Activated T-cell treated with anti-CD3 and anti-CD28 coated beads, Interleukin-2, amount 50 U/mL, for 24 hours (primary cell): ENCODE results near the gene NAA25.
"Not testable (repeated sequence)": the region's sequence is repeated elsewhere in the genome, so short reads cannot be mapped to it uniquely, and the experiment has no call there.

Experiments
- DNase-seq: peaks from one replicate; pipeline ENCODE4 v3.0.0-alpha.2; 2020
- H3K27ac Mint-ChIP-seq: 2 replicates; pipeline ENCODE4 v1.8.0; 2020; ENCODE audit warnings: mild to moderate bottlenecking, mixed read lengths
- H3K27me3 Mint-ChIP-seq: 2 replicates; pipeline ENCODE4 v1.8.0; 2020; ENCODE audit warnings: mixed read lengths
- H3K36me3 Mint-ChIP-seq: 2 replicates; pipeline ENCODE4 v1.8.0; 2020; ENCODE audit warnings: low read depth, mixed read lengths
- H3K4me1 Mint-ChIP-seq: 2 replicates; pipeline ENCODE4 v1.8.0; 2020; ENCODE audit warnings: low read depth, mixed read lengths
- H3K4me3 Mint-ChIP-seq: 2 replicates; pipeline ENCODE4 v1.8.0; 2020; ENCODE audit warnings: mild to moderate bottlenecking, moderate library complexity, mixed read lengths
- H3K9me3 Mint-ChIP-seq: 2 replicates; pipeline ENCODE4 v1.8.0; 2020; ENCODE audit warnings: mixed read lengths

NAA25 gene

DNA sequence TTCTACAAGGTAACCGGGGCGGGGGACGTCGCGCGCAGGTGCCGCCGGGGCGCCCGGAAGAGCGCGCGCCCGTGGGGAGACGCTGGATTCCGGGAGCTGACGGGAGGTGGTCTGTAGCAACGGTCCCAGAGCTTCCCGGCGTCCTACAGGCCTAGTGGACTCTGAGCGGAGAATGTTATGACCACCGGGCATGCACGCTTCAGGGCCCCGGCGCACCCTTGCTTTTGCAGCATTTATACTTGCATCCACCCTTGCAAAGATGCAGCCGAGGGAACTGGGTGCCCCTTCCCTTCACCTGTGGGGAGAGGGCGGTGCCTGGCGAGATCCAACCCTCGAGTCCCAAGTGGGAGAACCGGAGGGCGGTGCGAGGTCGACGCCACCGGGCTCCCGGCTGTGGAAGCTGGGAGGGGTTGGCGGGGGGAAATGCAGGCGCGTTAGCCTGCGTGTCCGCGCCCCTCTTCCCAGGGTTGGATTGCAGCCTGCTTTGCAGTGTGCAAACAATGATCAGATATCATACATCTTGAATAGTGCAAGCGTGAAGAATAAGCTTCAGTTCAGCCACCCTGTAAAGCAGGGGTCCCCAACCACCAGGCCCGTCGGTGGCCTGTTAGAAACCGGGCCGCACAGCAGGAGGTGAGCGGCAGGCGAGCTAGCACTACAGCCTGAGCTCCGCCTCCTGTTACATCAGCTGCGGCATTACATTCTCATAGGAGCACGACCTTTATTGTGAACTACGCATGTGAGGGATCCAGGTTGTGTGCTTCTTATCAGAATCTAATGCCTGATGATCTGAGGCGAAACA, 94.8 kb downstream of the NAA25 start:
- peaks cover 78% of the 10 kb centered on the region for H3K36me3 Mint-ChIP-seq
- no peaks in the 10 kb centered on the region for H3K27me3 Mint-ChIP-seq
- peak overlapping the region; percentile 97 for H3K27ac Mint-ChIP-seq
- peak overlapping the region; percentile 89 for H3K4me3 Mint-ChIP-seq
- H3K9me3 Mint-ChIP-seq, result peaks cover 6% of the 10 kb centered on the region
- DNase-seq, result peak; percentile 78
- H3K4me1 Mint-ChIP-seq, result peaks cover 61% of the 10 kb centered on the region

DNA sequence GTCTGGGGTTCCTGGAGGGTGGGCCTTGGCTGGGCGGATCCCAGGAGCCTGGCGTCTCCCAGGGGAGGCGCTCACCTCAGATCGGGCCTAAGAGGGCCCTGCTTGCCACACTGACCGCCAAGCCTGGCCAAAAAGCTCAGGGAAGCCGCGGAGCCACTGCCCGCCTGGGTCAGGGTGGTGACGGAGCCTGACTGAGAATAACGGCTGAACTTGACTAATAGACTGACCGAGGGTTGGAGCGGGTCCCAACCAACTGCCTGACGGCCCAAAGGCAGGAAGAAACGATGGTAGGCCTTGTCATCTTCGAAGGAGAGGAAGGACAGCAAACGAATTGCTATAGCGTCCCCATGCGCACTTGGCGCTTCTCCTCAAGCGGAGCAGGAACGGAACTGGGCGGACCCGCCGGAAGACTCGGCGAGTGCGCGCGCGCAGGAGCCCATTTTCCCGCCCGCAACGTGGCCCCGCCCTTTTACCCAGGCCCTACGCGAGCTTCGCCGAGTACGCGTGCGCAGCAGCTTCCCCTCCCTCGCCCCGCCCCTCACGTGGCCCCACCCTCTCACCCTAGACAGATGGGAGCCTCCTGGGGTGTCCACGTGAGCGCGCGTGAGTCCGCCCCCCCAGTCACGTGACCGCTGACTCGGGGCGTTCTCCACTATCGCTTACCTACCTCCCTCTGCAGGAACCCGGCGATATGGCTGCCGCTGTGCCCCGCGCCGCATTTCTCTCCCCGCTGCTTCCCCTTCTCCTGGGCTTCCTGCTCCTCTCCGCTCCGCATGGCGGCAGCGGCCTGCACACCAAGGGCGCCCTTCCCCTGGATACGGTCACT, 95.6 kb downstream of the NAA25 start, which contains the start of the genes ERP29 and TMEM116:
TSS of gene ERP29 (plus strand) at position 652 of the 826 bp plus-strand sequence. CDS start at position 692, 40 bp downstream.
TSS of gene TMEM116 (minus strand) at position 391 of the 826 bp plus-strand sequence. CDS start 7,895 bp downstream, outside the sequence.
- H3K27me3 Mint-ChIP-seq, result no peaks in the 10 kb centered on the region
- peak; percentile 100 for DNase-seq
- H3K27ac Mint-ChIP-seq, result peak within 1 kb of the TSS; percentile 97
- peaks cover 70% of the 10 kb centered on the region for H3K36me3 Mint-ChIP-seq
- H3K9me3 Mint-ChIP-seq, result peaks cover 6% of the 10 kb centered on the region
- H3K4me1 Mint-ChIP-seq, result peaks cover 53% of the 10 kb centered on the region
- H3K4me3 Mint-ChIP-seq, result peak within 1 kb of the TSS; percentile 89

DNA sequence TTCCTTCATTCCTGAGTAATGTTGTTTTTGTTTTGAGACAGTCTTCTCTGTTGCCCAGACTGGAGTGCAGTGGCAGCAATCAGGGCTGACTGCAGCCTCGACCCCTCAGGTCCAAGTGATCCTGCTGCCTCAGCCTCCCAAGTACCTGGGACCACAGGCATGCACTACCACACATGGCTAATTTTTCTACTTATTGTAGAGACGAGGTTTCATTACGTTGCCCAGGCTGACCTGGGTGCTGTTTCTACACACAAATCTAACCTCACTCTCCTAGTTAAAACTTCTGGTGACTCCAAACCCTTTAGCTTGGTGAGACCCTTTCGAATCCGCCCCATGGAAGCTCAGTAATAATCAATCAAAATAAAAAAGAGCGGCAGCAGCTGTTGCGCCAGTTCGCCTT, 96.9 kb downstream of the NAA25 start:
- Mint-ChIP-seq H3K4me1 (peaks cover 53% of the 10 kb centered on the region), H3K9me3 (peaks cover 6% of the 10 kb centered on the region), H3K27ac (peak overlapping the region; percentile 97), H3K4me3 (peak overlapping the region; percentile 89), H3K36me3 (peaks cover 58% of the 10 kb centered on the region), H3K27me3 (no peaks in the 10 kb centered on the region)
- no peak for DNase-seq

DNA sequence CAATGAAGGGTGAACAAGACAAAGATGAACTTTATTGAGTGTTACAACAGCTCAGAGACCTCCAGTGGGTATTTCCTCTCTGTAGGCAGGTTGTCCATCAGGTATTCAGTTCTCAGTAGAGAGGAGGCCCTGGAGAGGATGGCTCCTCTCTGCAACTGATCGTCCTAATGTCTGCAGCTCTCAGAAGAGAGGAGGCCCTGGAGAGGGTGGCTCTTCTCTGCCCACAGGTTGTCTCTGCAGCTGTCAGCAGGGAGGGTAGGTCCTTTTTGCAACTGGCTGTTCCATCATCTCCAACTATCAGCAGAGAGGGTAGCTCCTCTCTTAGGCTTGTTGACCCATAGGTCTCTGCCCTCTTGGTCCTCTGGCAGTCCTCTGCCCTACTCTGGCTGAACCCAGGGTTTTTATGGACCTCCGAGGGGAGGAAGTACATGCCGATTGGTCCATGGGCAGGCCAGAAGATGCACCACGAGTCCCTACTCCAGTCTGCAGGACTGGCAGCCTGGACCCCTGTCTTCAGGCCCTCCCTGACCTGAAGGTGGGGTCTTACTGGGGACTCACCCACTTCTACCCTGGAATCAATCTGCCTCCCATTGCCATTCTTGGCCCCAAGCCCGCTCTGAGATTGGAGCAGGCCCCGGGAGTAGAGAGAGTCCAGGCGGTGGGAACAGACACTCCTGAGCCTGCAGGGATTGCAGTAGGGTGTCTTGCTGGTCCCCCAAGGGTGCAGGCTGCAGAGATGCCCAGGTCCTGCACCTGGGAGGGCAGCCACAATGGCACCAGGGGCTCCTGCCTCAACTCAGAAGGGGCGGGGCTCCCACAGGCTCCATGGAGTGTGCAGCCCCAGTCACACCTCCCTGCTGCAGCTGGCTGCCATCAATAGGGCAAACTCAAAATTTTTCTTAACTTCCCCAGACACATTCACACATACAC, 97.9 kb downstream of the NAA25 start:
- no peak for DNase-seq
- Mint-ChIP-seq H3K36me3 (peaks cover 47% of the 10 kb centered on the region), H3K27ac (peak overlapping the region; percentile 97), H3K27me3 (no peaks in the 10 kb centered on the region), H3K4me3 (peak overlapping the region; percentile 89), H3K9me3 (peaks cover under 1% of the 10 kb centered on the region), H3K4me1 (peaks cover 54% of the 10 kb centered on the region)

DNA sequence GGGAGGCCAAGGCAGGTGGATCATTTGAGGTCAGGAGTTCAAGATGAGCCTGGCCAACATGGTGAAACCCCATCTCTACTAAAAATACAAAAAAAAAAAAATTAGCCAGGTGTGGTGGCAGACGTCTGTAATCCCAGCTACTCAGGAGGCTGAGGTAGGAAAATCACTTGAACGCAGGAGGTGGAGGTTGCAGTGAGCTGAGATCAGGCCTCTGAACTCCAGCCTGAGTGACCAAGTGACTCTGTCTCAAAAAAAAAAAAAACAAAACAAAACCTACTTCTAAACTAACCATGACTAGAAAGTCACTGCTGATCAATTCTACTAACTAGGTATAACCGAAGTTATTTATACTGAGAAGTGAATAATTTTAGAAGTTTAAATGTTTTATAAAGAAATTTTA, 99.0 kb downstream of the NAA25 start:
- DNase-seq, H3K4me3 Mint-ChIP-seq, H3K27ac Mint-ChIP-seq, H3K9me3 Mint-ChIP-seq, H3K27me3 Mint-ChIP-seq: not testable (repeated sequence)
- H3K4me1 Mint-ChIP-seq, result peaks cover 55% of the 10 kb centered on the region
- peaks cover 37% of the 10 kb centered on the region for H3K36me3 Mint-ChIP-seq

DNA sequence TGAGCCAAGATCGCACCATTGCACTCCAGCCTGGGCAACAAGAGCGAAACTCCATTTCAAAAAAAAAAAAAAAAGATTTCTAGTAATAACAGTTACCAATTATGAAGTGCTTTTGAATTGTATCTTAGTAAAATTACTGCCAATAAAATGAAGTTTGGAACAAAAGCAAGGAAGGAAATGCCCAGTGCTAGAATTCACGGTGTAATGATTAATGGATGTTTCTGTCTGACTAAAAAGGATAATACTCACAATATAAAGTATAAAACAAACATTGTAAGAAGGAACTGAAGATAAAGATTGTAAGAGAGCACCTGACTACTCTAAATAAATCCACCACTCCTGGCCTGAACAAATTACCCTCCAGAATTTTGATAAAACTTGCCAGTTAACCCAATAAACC, 99.7 kb downstream of the NAA25 start:
- Mint-ChIP-seq H3K4me3 (no peak overlapping the region), H3K4me1 (peaks cover 50% of the 10 kb centered on the region), H3K36me3 (peaks cover 30% of the 10 kb centered on the region), H3K27ac (peak overlapping the region; percentile 44), H3K9me3 (no peaks in the 10 kb centered on the region), H3K27me3 (no peaks in the 10 kb centered on the region)
- DNase-seq, result no peak

DNA sequence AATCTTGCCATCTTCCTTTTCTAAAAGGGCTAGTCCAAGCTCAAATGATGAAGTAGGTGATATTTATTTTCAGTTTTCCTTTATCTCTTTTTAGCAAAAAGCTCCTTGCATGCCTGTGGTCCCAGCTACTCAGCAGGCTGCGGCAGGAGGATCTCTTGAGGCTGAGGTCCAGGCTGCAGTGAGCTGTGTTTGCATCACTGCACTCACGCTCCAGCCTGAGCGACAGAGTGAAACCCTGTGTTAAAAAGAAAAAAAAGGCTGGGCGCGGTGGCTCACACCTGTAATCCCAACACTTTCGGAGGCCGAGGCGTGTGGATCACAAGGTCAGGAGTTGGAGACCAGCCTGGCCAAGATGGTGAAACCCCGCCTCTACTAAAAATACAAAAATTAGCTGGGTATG, 100.6 kb downstream of the NAA25 start:
- H3K9me3 Mint-ChIP-seq, result no peaks in the 10 kb centered on the region
- H3K4me1 Mint-ChIP-seq, result peaks cover 52% of the 10 kb centered on the region
- no peak overlapping the region for H3K4me3 Mint-ChIP-seq
- DNase-seq, result no peak
- H3K27me3 Mint-ChIP-seq, result no peaks in the 10 kb centered on the region
- peak overlapping the region; percentile 37 for H3K27ac Mint-ChIP-seq
- peaks cover 34% of the 10 kb centered on the region for H3K36me3 Mint-ChIP-seq

DNA sequence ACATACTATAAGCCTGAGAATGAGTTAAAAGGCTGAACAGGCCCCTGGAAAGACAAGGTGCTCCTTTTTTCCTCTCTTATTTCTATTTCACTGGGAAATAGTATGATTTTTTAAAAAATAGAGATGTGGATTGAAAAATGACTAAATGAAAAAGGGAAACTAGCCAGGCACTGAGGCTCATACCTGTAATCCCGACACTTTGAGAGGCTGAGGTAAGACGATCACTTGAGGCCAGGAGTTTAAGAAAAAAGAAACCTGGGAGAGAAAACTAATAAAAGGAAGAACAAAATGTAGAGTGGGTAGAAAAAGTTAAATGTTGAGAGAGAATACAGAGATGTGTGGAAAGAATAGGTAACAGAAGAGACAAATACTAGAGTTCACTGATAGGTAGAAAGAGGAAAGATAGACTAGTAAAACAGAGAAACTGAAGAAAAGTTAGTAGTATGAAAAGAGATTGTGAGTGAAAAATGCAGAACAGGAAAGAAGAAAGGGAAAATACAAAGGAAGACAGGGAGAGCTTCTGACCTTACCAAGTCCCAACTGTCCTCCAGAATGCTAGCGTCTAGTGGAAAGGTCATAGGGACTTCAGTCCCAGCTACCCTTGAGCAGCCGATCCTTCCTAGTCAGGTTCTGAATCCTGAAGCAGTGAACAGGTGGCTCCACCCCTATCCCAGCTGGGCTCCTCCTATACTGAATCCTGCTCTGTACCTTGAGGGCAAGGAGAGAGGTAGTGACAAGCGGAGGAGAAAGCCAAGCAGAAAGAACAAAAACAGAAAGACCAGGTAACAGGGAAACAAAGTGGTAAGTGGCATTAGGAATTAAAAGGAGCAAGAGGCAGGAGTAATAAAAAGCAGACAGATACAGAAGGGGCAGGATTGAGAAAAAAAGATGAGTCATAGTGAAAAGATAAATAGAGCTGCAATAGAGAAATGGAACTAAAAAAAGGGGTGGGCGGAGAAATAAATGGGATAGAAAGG, 102.9 kb downstream of the NAA25 start:
- Mint-ChIP-seq H3K27me3 (no peaks in the 10 kb centered on the region), H3K36me3 (peaks cover 19% of the 10 kb centered on the region), H3K9me3 (no peaks in the 10 kb centered on the region), H3K4me1 (peaks cover 59% of the 10 kb centered on the region), H3K27ac (peak overlapping the region; percentile 20), H3K4me3 (no peak overlapping the region)
- DNase-seq, result no peak

DNA sequence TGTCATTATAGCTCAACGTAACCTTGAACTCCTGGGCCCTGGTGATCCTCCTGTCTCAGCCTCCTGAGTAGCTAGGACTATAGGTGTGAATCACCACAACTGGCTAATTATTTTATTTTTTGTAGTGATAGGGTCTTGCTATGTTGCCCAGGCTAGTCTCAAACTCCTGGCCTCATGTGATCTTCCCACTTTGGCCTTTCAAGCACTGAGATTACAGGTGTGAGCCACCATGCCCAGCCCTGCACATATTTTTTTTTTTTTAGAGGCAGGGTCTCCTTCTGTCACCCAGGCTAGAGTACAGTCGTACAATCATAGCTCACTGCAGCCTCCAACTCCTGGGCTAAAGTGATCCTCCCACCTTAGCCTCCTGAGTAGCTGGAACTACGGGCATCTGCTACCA, 104.5 kb downstream of the NAA25 start:
- Mint-ChIP-seq H3K27ac (no peak overlapping the region), H3K36me3 (peaks cover 11% of the 10 kb centered on the region), H3K4me3 (no peak overlapping the region), H3K4me1 (peaks cover 63% of the 10 kb centered on the region), H3K27me3 (no peaks in the 10 kb centered on the region), H3K9me3 (no peaks in the 10 kb centered on the region)
- DNase-seq, result no peak

DNA sequence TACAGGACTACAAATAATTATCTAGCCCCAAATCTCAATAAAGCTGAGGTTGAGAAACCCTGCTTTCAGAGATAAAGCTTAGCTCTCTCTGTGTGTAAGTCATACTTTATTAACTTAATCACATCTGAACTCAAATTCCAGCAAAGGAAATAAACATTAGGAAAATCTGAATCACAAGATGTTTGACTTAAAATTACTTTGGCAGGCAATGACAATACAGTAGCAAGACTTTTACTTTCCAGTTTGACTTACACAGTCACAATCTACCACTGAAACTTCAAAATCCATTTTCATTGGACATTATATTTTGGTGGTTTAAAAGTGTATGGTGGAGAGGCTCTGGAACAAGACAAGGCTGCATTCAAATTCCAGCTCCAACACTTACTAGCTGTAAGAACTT, 107.0 kb downstream of the NAA25 start:
- Mint-ChIP-seq H3K27ac (peak overlapping the region; percentile 83), H3K27me3 (no peaks in the 10 kb centered on the region), H3K4me3 (peak overlapping the region; percentile 50), H3K36me3 (peaks cover 10% of the 10 kb centered on the region), H3K9me3 (no peaks in the 10 kb centered on the region), H3K4me1 (peaks cover 72% of the 10 kb centered on the region)
- DNase-seq, result no peak

DNA sequence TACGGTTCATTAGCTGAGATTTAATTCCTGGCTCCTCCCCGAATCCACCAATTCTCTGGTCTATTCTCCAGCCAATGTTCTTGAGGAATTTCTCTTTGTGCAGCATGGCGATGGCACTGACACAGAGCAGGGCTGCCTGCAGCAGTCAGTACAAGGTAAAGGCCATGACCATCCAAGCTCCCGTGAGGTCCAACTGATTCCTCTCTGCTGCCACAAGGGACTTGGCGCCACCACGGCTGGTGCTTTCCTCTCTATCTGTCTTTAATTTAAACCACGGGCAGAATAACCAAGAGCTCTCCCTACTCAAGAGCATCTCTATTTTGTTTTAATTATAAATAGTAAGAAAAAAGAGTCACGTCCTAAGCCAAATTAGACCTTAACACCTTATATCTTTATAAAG, 107.8 kb downstream of the NAA25 start:
- DNase-seq, result no peak
- no peaks in the 10 kb centered on the region for H3K9me3 Mint-ChIP-seq
- H3K4me1 Mint-ChIP-seq, result peaks cover 71% of the 10 kb centered on the region
- peaks cover 10% of the 10 kb centered on the region for H3K36me3 Mint-ChIP-seq
- H3K27me3 Mint-ChIP-seq, result no peaks in the 10 kb centered on the region
- peak overlapping the region; percentile 83 for H3K27ac Mint-ChIP-seq
- peak overlapping the region; percentile 50 for H3K4me3 Mint-ChIP-seq

DNA sequence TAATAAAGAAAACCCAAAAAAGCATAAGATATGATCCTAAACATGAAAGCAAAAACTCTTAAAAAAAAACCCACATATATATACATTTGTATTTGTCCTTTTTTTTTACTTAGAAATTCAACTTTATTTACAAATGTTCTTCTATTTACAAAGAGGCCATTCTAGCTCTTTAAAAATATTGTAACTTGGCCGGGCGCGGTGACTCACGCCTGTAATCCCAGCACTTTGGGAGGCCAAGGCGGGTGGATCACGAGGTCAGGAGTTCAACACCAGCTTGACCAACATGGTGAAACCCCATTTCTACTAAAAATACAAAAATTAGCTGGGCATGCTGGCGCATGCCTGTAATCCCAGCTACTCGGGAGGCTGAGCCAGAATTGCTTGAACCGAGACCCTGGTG, 109.5 kb downstream of the NAA25 start:
- H3K4me3 Mint-ChIP-seq, H3K27me3 Mint-ChIP-seq, H3K36me3 Mint-ChIP-seq, DNase-seq, H3K9me3 Mint-ChIP-seq: not testable (repeated sequence)
- peaks cover 74% of the 10 kb centered on the region for H3K4me1 Mint-ChIP-seq
- peak overlapping the region; percentile 69 for H3K27ac Mint-ChIP-seq

DNA sequence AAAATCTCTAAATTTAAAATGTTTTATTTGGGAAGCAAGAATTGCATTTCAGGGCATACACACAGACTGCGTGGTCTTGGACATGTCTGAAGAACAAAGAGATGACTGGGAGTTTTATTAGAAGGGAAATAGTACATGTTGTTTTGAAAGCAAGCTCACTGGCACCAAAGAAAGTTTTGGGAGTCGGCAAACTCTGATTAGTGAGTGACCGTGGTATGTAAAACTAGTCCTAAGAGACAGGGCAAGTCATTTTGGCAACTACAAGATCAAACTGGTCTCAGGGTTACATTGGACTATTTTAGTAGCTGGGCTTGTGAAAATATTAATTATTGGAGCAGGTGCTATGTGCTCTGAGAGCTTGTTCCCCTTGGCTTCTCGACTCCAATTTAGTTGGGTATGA, 110.6 kb downstream of the NAA25 start:
- Mint-ChIP-seq H3K9me3 (no peaks in the 10 kb centered on the region), H3K27me3 (no peaks in the 10 kb centered on the region), H3K4me1 (peaks cover 83% of the 10 kb centered on the region), H3K36me3 (peaks cover 6% of the 10 kb centered on the region), H3K27ac (peak overlapping the region; percentile 69), H3K4me3 (no peak overlapping the region)
- no peak for DNase-seq
